Smooth muscle cell of the brain vasculature (primary cell): ENCODE data around the gene ATP2B2.
A peak's percentile ranks its signal among the peaks of the same experiment; 100 is the strongest.

Experiments
- DNase-seq: peaks from one replicate; pipeline ENCODE4 v3.0.0-alpha.2; 2012; ENCODE audit warnings: low read depth, low spot score

ATP2B2 gene

GRCh38 chr3:10530241-10530640 is 24.9 kb upstream of the ATP2B2 start:
- no peak for DNase-seq

- no peak for DNase-seq
These were observed 24.4 kb upstream of the ATP2B2 start for GRCh38 chr3:10529809-10530208.

- DNase-seq: no peak
These were observed 22.7 kb upstream of the ATP2B2 start for GRCh38 chr3:10528046-10528445.

GRCh38 chr3:10527295-10528001 is 22.1 kb upstream of the ATP2B2 start:
- DNase-seq: no peak

- no peak for DNase-seq
These were observed 21.0 kb upstream of the ATP2B2 start for GRCh38 chr3:10526366-10526765.

- DNase-seq: no peak
These were observed 19.5 kb upstream of the ATP2B2 start for GRCh38 chr3:10524799-10525301.

GRCh38 chr3:10524270-10524669 is 18.9 kb upstream of the ATP2B2 start:
- no peak for DNase-seq

- DNase-seq: no peak
These were observed 18.2 kb upstream of the ATP2B2 start for GRCh38 chr3:10523561-10523960.

- DNase-seq: no peak
These were observed 17.4 kb upstream of the ATP2B2 start for GRCh38 chr3:10522646-10523303.

- DNase-seq: no peak
These were observed 16.5 kb upstream of the ATP2B2 start for GRCh38 chr3:10521772-10522441.

- DNase-seq: no peak
These were observed 14.7 kb upstream of the ATP2B2 start for GRCh38 chr3:10520072-10520471.

- no peak for DNase-seq
These were observed 13.8 kb upstream of the ATP2B2 start for GRCh38 chr3:10519236-10519635.

GRCh38 chr3:10518506-10519150 is 13.2 kb upstream of the ATP2B2 start:
- peak; percentile 15 for DNase-seq

GRCh38 chr3:10517627-10518026 is 12.2 kb upstream of the ATP2B2 start:
- no peak for DNase-seq

- no peak for DNase-seq
These were observed 11.4 kb upstream of the ATP2B2 start for GRCh38 chr3:10516544-10517452.

GRCh38 chr3:10515884-10516495 is 10.6 kb upstream of the ATP2B2 start:
- DNase-seq: no peak

- DNase-seq: no peak
These were observed 10.0 kb upstream of the ATP2B2 start for GRCh38 chr3:10515396-10515795.

- no peak for DNase-seq
These were observed 9.2 kb upstream of the ATP2B2 start for GRCh38 chr3:10514407-10515069.

- no peak for DNase-seq
These were observed 7.9 kb upstream of the ATP2B2 start for GRCh38 chr3:10513306-10513705.

GRCh38 chr3:10512687-10513086 is 7.3 kb upstream of the ATP2B2 start:
- no peak for DNase-seq
